GM12864 (cell line): ENCODE data around the gene RNH1.
"Not testable (repeated sequence)": the region's sequence is repeated elsewhere in the genome, so short reads cannot be mapped to it uniquely, and the experiment has no call there.

Source experiments
- DNase-seq: peaks from one replicate; pipeline ENCODE4 v3.0.0-alpha.2; 2011; ENCODE audit warnings: low read depth
- H3K4me3 ChIP-seq: 2 replicates; pipeline ENCODE4 v1.5.1; 2011; ENCODE audit warnings: mild to moderate bottlenecking, low read depth, low read length, control low read depth
- TF ChIP-seq, protein P1 (sequence below): IDR thresholded peaks from 2 replicates; pipeline ENCODE4 v1.5.1; 2011; ENCODE audit warnings: low read depth, mild to moderate bottlenecking, moderate library complexity, low read length, control low read depth, inconsistent platforms; ENCODE audit errors: missing control alignments

RNH1 gene

DNA sequence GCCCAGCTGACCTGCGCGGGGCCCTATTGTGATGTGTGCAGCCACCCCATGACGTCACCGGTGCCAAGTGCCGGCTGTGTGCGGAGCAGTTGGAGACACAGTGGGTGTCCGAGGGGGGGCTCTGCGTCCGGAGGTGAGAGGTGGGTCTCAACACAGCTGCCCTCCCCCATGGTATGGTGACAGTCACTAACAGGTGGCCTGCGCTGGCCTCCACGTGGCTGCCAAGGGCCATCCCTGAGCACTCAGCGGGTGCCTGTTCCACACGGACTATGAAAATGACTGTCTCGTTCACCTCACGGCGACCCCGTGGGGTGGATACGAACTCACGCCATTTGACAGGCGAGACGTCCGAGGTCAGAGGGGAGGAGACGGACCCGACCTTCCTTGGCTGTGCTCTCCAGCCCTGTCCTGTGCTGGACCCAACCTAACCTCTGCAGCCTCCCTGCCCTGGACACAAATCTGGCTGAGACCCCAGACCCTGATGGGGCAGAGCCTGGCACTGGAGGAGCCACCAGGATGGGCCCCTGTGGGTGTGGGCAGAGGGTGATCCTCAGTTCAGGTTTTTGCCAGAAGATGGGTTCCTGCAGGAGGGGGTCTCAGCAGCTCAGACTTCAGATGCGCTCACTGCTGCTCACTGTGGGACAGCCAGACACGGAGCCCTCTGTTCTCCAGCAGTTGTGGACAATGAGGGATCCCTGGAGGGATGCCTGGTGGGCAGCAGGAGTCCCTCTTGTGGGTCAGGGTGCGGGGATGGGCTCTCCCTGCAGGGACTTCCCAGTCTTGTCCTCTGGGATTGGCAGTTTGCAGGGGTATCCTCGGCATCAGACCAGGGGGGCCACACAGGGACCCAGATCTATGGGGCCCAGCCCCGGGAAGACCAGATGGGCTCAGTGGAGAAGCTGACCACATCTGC lies 22.0 kb upstream of the RNH1 start:
- DNase-seq, result no peak
- H3K4me3 ChIP-seq, result no peak overlapping the region
- TF ChIP-seq, protein P1, sequence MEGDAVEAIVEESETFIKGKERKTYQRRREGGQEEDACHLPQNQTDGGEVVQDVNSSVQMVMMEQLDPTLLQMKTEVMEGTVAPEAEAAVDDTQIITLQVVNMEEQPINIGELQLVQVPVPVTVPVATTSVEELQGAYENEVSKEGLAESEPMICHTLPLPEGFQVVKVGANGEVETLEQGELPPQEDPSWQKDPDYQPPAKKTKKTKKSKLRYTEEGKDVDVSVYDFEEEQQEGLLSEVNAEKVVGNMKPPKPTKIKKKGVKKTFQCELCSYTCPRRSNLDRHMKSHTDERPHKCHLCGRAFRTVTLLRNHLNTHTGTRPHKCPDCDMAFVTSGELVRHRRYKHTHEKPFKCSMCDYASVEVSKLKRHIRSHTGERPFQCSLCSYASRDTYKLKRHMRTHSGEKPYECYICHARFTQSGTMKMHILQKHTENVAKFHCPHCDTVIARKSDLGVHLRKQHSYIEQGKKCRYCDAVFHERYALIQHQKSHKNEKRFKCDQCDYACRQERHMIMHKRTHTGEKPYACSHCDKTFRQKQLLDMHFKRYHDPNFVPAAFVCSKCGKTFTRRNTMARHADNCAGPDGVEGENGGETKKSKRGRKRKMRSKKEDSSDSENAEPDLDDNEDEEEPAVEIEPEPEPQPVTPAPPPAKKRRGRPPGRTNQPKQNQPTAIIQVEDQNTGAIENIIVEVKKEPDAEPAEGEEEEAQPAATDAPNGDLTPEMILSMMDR, result no peak

GRCh38 chr11:528166-528814 lies 21.2 kb upstream of the RNH1 start:
- TF ChIP-seq, protein P1, result no peak
- no peak overlapping the region for H3K4me3 ChIP-seq
- no peak for DNase-seq

- no peak overlapping the region for H3K4me3 ChIP-seq
- TF ChIP-seq, protein P1, result no peak
- no peak for DNase-seq
Measured at GRCh38 chr11:526192-526591, 19.1 kb upstream of the RNH1 start.

DNA sequence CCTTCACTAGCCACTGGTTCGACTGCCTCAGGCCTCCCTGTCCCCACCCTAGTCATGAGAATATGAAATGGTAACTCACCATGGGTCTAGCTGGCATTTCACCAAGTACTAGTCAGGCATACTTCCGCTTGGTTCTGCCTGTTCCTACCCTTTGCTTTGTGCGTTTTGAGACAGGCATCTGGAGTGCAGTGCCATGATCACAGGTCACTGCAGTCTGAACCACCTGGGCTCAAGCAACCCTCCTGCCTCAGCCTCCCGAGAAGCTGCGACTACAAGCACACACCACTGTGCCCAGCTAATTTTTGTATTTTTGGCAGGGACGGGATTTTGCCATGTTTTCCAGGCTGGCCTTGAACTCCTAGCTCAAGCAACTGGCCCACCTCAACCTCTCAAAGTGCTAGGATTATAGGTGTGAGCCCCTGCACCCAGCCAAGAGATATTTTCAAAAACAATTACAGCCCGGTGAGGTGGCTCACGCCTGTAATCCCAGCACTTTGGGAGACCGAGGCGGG lies 14.2 kb upstream of the RNH1 start:
- TF ChIP-seq, protein P1, result no peak
- no peak for DNase-seq

GRCh38 chr11:520428-521176 lies 13.6 kb upstream of the RNH1 start:
- no peak overlapping the region for H3K4me3 ChIP-seq
- TF ChIP-seq, protein P1, result no peak
- DNase-seq, result no peak

More for the DNA sequence above, 14.2 kb upstream of the RNH1 start:
- no peak overlapping the region for H3K4me3 ChIP-seq

GRCh38 chr11:518463-519202 lies 11.6 kb upstream of the RNH1 start:
- DNase-seq, result no peak
- H3K4me3 ChIP-seq, result no peak overlapping the region
- TF ChIP-seq, protein P1, result peak; percentile 74

- not testable (repeated sequence) for H3K4me3 ChIP-seq, DNase-seq
Measured at GRCh38 chr11:516918-517685, 10.1 kb upstream of the RNH1 start.
